Ramos (cell line): Measurements from ENCODE around the gene PROM1.

Experiments used
- in situ Hi-C: fragments of 300-500 bp; cut with MboI; formaldehyde crosslinking; loops from one replicate; pipeline ENCODE4 v1.14.3; 2022; ENCODE audit warnings: low sequenced_read_pairs; ENCODE audit not compliant: unreplicated experiment

PROM1 gene

GRCh38 chr4:16001484-16001858 lies 82.4 kb downstream of the PROM1 start:
- in situ Hi-C loops = loop anchor here (10.0 kb wide), 1 partner anchor 767 kb away; no protein-coding TSS in a partner anchor

- in situ Hi-C loops = loop anchor here (10.0 kb wide), 1 partner anchor 766 kb away; no protein-coding TSS in a partner anchor
These were observed 82.9 kb downstream of the PROM1 start for GRCh38 chr4:16000708-16001483.

- in situ Hi-C loops = no loop called here
These were observed 87.0 kb downstream of the PROM1 start for GRCh38 chr4:15996773-15997172.

- in situ Hi-C loops = no loop called here
These were observed 88.0 kb downstream of the PROM1 start for GRCh38 chr4:15995826-15996225.

- in situ Hi-C loops = no loop called here
These were observed 91.7 kb downstream of the PROM1 start for GRCh38 chr4:15992167-15992485.

GRCh38 chr4:15990570-15991285 lies 93.1 kb downstream of the PROM1 start:
- in situ Hi-C loops = no loop called here

GRCh38 chr4:15989424-15989823 lies 94.4 kb downstream of the PROM1 start:
- in situ Hi-C loops = no loop called here

GRCh38 chr4:15988222-15988621 lies 95.6 kb downstream of the PROM1 start:
- in situ Hi-C loops = no loop called here

- in situ Hi-C loops = no loop called here
These were observed 96.9 kb downstream of the PROM1 start for GRCh38 chr4:15986907-15987306.

- in situ Hi-C loops = no loop called here
These were observed 100.2 kb downstream of the PROM1 start for GRCh38 chr4:15983610-15984009.

GRCh38 chr4:15982842-15983524 lies 100.8 kb downstream of the PROM1 start:
- in situ Hi-C loops = no loop called here

- in situ Hi-C loops = no loop called here
These were observed 107.1 kb downstream of the PROM1 start for GRCh38 chr4:15976456-15977447.

GRCh38 chr4:15971068-15971801 lies 112.6 kb downstream of the PROM1 start:
- in situ Hi-C loops = loop anchor here (25.0 kb wide), 2 partner anchors 509 to 734 kb away; partner anchors contain the start of gene CC2D2A

- in situ Hi-C loops = loop anchor here (25.0 kb wide), 2 partner anchors 506 to 731 kb away; partner anchors contain the start of gene CC2D2A
These were observed 115.1 kb downstream of the PROM1 start for GRCh38 chr4:15968551-15969300.

GRCh38 chr4:15965325-15965724 lies 118.5 kb downstream of the PROM1 start:
- in situ Hi-C loops = loop anchor here (25.0 kb wide), 2 partner anchors 503 to 728 kb away; partner anchors contain the start of gene CC2D2A

GRCh38 chr4:15964159-15964558 lies 119.7 kb downstream of the PROM1 start:
- in situ Hi-C loops = loop anchor here (25.0 kb wide), 2 partner anchors 502 to 727 kb away; partner anchors contain the start of gene CC2D2A

- in situ Hi-C loops = loop anchor here (25.0 kb wide), 2 partner anchors 501 to 726 kb away; partner anchors contain the start of gene CC2D2A
These were observed 120.2 kb downstream of the PROM1 start for GRCh38 chr4:15963576-15963975.

- in situ Hi-C loops = loop anchor here (25.0 kb wide), 2 partner anchors 501 to 726 kb away; partner anchors contain the start of gene CC2D2A
These were observed 120.8 kb downstream of the PROM1 start, which contains the start of gene FGFBP2 for GRCh38 chr4:15963001-15963451. Gene FGFBP2 (minus strand): TSS chr4:15963175. CDS start chr4:15963129, 46 bp downstream.
